Measurements from ENCODE around the gene KRT16.
"Not testable (repeated sequence)": the region's sequence is repeated elsewhere in the genome, so short reads cannot be mapped to it uniquely, and the experiment has no call there.

The KRT16 gene

GRCh38 chr17:41647038-41647813, 34.7 kb upstream of the KRT16 start:
- DNase-seq: no peak
- no peak overlapping the region for H3K27ac ChIP-seq (ENCODE audit: low read length)
- ATAC-seq (ENCODE audit: insufficient read depth, low read depth): no peak
- H3K27me3 ChIP-seq (ENCODE audit: insufficient read depth, low read length, poor library complexity): peaks cover 4% of the 10 kb centered on the region
- H3K4me2 ChIP-seq (ENCODE audit: insufficient read depth, low read length): no peak overlapping the region
- no peaks in the 10 kb centered on the region; the same call in 1 of the 2 replicates for H4K20me1 ChIP-seq (ENCODE audit: insufficient read depth, low read length)
- H3K9me3 ChIP-seq (ENCODE audit: insufficient read depth, low read length, severe bottlenecking): no peaks in the 10 kb centered on the region
- peaks cover 15% of the 10 kb centered on the region for H3K4me1 ChIP-seq (ENCODE audit: insufficient read depth, low read length)
- H3K36me3 ChIP-seq (ENCODE audit: insufficient read depth, low read length): no peaks in the 10 kb centered on the region
- H3K4me3 ChIP-seq (ENCODE audit: low read depth in 1 of 2, low read length in 2 of 2): no peak overlapping the region
- peak overlapping the region; percentile 33; the same call in 1 of the 2 replicates for H2AFZ ChIP-seq (ENCODE audit: low read depth, low read length)
- no peaks in the 10 kb centered on the region for H3K79me2 ChIP-seq (ENCODE audit: insufficient read depth, low read length)
- TF ChIP-seq CTCF (IDR thresholded peaks at IDR 0.05; ENCODE audit: borderline replicate concordance, extremely low read depth, low read length, poor library complexity, severe bottlenecking) (no peak), EZH2 (IDR thresholded peaks at IDR 0.05; ENCODE audit: borderline replicate concordance, low read depth, low read length, severe bottlenecking) (no peak)
- no peak overlapping the region for H3K9ac ChIP-seq (ENCODE audit: low read depth, low read length)

- Histone ChIP-seq H4K20me1 (ENCODE audit: insufficient read depth, low read length) (no peaks in the 10 kb centered on the region), H3K9me3 (ENCODE audit: insufficient read depth, low read length, severe bottlenecking) (no peaks in the 10 kb centered on the region), H3K79me2 (ENCODE audit: insufficient read depth, low read length) (no peaks in the 10 kb centered on the region), H3K4me1 (ENCODE audit: insufficient read depth, low read length) (0 out of 2 replicates have a peak, but pooled peaks cover under 1% of the 10 kb centered on the region), H3K27me3 (ENCODE audit: insufficient read depth, low read length, poor library complexity) (peaks cover 4% of the 10 kb centered on the region), H3K4me3 (ENCODE audit: low read depth in 1 of 2, low read length in 2 of 2) (no peak overlapping the region), H3K4me2 (ENCODE audit: insufficient read depth, low read length) (no peak overlapping the region), H3K36me3 (ENCODE audit: insufficient read depth, low read length) (no peaks in the 10 kb centered on the region), H2AFZ (ENCODE audit: low read depth, low read length) (no peak overlapping the region), H3K9ac (ENCODE audit: low read depth, low read length) (no peak overlapping the region), H3K27ac (ENCODE audit: low read length) (no peak overlapping the region)
- TF ChIP-seq CTCF (IDR thresholded peaks at IDR 0.05; ENCODE audit: borderline replicate concordance, extremely low read depth, low read length, poor library complexity, severe bottlenecking) (no peak), EZH2 (IDR thresholded peaks at IDR 0.05; ENCODE audit: borderline replicate concordance, low read depth, low read length, severe bottlenecking) (no peak)
- ATAC-seq (ENCODE audit: insufficient read depth, low read depth) (no peak), DNase-seq (no peak)
Observed at GRCh38 chr17:41642252-41643156, 29.9 kb upstream of the KRT16 start.

- not testable (repeated sequence) for DNase-seq; H3K9ac ChIP-seq (ENCODE audit: low read depth, low read length); ATAC-seq (ENCODE audit: insufficient read depth, low read depth); H2AFZ ChIP-seq (ENCODE audit: low read depth, low read length); H3K27me3 ChIP-seq (ENCODE audit: insufficient read depth, low read length, poor library complexity); H3K27ac ChIP-seq (ENCODE audit: low read length); H3K4me3 ChIP-seq (ENCODE audit: low read depth in 1 of 2, low read length in 2 of 2); H4K20me1 ChIP-seq (ENCODE audit: insufficient read depth, low read length); H3K79me2 ChIP-seq (ENCODE audit: insufficient read depth, low read length); H3K36me3 ChIP-seq (ENCODE audit: insufficient read depth, low read length); H3K9me3 ChIP-seq (ENCODE audit: insufficient read depth, low read length, severe bottlenecking); H3K4me1 ChIP-seq (ENCODE audit: insufficient read depth, low read length); H3K4me2 ChIP-seq (ENCODE audit: insufficient read depth, low read length)
Observed at GRCh38 chr17:41640596-41640995, 28.0 kb upstream of the KRT16 start.
